GM18498 (cell line): ENCODE data around the gene LEPROT.
"Not testable (repeated sequence)": the region's sequence is repeated elsewhere in the genome, so short reads cannot be mapped to it uniquely, and the experiment has no call there.

Experiments used
- ATAC-seq: cut with Tn5 transposase; IDR thresholded peaks from one replicate; pipeline ENCODE4 v1.9.1; 2021; ENCODE audit warnings: mild to moderate bottlenecking, moderate library complexity; ENCODE audit not compliant: unreplicated experiment

LEPROT gene

GRCh38 chr1:65420590-65421350 lies at the start of gene LEPROT, which contains the start of gene LEPR:
LEPROT (plus strand) TSS chr1:65420668; CDS start chr1:65420725, 57 bp downstream.
LEPR (plus strand) TSS chr1:65420668; CDS start chr1:65565566, 144,898 bp downstream.
- ATAC-seq, result no peak

- ATAC-seq, result no peak
These were observed 48.9 kb upstream of the LEPROT start for GRCh38 chr1:65371544-65371943.

GRCh38 chr1:65372557-65372956 lies 47.9 kb upstream of the LEPROT start:
- ATAC-seq, result no peak

- no peak for ATAC-seq
These were observed 42.8 kb upstream of the LEPROT start for GRCh38 chr1:65377496-65378246.

- no peak for ATAC-seq
These were observed 42.1 kb upstream of the LEPROT start for GRCh38 chr1:65378247-65378946.

- ATAC-seq, result not testable (repeated sequence)
These were observed 36.0 kb upstream of the LEPROT start for GRCh38 chr1:65384426-65384825.

- no peak for ATAC-seq
These were observed 34.0 kb upstream of the LEPROT start for GRCh38 chr1:65386439-65386838.

- no peak for ATAC-seq
These were observed 32.6 kb upstream of the LEPROT start for GRCh38 chr1:65387821-65388220.

GRCh38 chr1:65388908-65389695 lies 31.4 kb upstream of the LEPROT start:
- no peak for ATAC-seq

GRCh38 chr1:65392497-65392896 lies 28.0 kb upstream of the LEPROT start:
- no peak for ATAC-seq

GRCh38 chr1:65393347-65393746 lies 27.1 kb upstream of the LEPROT start:
- ATAC-seq, result peak; percentile 87

GRCh38 chr1:65393928-65394327 lies 26.5 kb upstream of the LEPROT start:
- no peak for ATAC-seq

GRCh38 chr1:65395887-65396612 lies 24.4 kb upstream of the LEPROT start:
- no peak for ATAC-seq

GRCh38 chr1:65398083-65398482 lies 22.4 kb upstream of the LEPROT start:
- no peak for ATAC-seq

GRCh38 chr1:65399003-65399402 lies 21.5 kb upstream of the LEPROT start:
- no peak for ATAC-seq

GRCh38 chr1:65401612-65402011 lies 18.9 kb upstream of the LEPROT start:
- ATAC-seq, result no peak

GRCh38 chr1:65404941-65405340 lies 15.5 kb upstream of the LEPROT start:
- ATAC-seq, result no peak

GRCh38 chr1:65407877-65408276 lies 12.6 kb upstream of the LEPROT start:
- ATAC-seq, result no peak

GRCh38 chr1:65409314-65409713 lies 11.2 kb upstream of the LEPROT start:
- ATAC-seq, result no peak

- no peak for ATAC-seq
These were observed 10.6 kb upstream of the LEPROT start for GRCh38 chr1:65409816-65410326.
